G401 (cell line): ENCODE results near the gene GMNN. TPM values are rescaled to one million over a fixed set of nuclear protein-coding genes. Genes with fewer than 3 reads are reported as not detected.
"Not testable (repeated sequence)": the region's sequence is repeated elsewhere in the genome, so short reads cannot be mapped to it uniquely, and the experiment has no call there.

Experiments used
- DNase-seq: peaks from one replicate; pipeline ENCODE4 v3.0.0-alpha.2; 2015; ENCODE audit warnings: low spot score
- in situ Hi-C: cut with HindIII; loops from 2 replicates; pipeline ENCODE4 v1.10.0; 2016; ENCODE audit warnings: low sequenced_read_pairs, mixed read lengths
- total RNA-seq: library from RNA; depleted of rRNA; stranded (reverse); fragments of >200 nt; shearing (Covaris generic); gene quantifications from 2 replicates; pipeline ENCODE4 v1.2.3, GENCODE V29; 2014; rRNA removed

Gene GMNN
- total RNA-seq, result 61.0 and 102 TPM in 2 replicates

DNA sequence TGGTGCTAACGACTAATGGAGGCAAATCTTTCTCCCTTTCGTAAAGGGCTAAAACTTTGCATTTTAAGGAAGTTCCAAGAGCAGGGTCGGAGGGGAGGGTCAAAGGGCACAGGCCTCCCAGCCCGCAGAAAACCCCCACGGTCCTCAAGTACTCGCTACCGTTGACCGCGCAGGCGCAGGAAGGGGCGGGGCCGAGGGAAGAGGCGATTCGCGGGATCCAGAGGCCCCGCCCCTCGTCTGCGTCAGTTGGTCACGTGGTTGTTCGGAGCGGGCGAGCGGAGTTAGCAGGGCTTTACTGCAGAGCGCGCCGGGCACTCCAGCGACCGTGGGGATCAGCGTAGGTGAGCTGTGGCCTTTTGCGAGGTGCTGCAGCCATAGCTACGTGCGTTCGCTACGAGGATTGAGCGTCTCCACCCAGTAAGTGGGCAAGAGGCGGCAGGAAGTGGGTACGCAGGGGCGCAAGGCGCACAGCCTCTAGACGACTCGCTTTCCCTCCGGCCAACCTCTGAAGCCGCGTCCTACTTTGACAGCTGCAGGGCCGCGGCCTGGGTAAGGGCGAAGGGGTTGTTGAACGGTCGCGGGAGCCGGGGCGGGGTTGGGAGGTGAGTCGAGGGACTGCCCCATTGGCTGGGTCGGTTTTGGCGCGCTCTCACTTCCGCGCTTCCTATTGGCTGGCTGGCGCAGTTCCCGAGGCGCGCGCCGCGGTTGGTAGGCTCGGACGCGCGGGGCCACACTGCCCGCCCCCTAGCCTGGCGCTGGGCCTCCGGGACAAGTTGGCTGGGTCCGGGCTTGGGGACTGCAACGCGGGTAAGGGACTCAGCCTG, at the start of gene GMNN:
TSS of gene GMNN (plus strand) at position 242 of the 824 bp plus-strand sequence. CDS start 2,310 bp downstream, outside the sequence.
- peak; percentile 96 for DNase-seq
- in situ Hi-C loops, result no loop called here

- DNase-seq, in situ Hi-C loops: not testable (repeated sequence)
These were observed 44.1 kb upstream of the GMNN start for GRCh38 chr6:24730653-24731052.

DNA sequence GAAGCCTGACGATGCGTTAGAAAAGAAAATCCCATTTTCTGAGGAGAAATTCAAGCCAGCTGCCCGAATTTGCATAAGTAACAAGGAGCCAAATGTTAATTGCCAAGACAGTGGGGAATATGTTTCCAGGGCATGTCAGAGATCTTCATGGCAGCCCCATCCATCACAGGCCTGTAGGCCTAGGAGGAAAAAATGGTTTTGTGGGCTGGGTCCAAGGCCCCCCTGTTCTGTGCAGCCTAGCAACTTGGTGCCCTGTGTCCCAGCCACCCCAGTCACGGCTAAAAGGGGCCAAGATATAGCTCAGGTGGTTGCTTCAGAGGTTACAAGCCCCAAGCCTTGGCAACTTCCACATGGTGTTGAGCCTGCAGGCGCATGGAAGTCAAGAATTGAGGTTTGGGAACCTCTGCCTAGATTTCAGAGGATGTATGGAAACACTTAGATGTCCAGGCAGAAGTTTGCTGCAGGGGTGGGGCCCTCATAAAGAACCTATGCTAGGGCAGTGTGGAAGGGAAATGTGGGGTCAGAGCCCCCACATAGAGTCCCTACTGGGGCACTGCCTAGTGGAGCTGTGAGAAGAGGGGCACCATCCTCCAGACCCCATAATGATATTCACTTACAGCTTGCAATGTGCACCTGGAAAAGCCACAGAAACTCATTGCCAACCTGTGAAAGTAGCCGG, 43.1 kb upstream of the GMNN start:
- in situ Hi-C loops, DNase-seq: not testable (repeated sequence)

DNA sequence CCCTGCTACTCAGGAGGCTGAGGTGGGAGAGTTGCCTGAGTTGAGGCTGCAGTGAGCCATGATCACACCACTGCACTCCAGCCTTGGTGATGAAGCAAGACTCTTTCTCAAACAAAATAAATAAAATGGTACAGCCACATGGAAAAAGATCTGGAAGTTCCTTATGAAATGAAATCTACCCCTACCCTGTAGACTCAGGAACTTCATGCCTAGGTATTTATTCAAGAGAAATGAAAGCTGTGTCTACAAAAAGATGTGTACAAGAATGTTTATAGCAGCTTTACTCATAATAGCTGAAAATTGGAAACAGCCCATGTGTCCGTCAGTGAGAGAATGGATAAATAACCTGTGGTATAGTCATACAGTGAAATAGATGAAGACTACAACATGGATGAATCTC, 40.6 kb upstream of the GMNN start:
- in situ Hi-C loops, result no loop called here
- DNase-seq, result no peak

- in situ Hi-C loops, DNase-seq: not testable (repeated sequence)
These were observed 40.0 kb upstream of the GMNN start for GRCh38 chr6:24734710-24735109.

GRCh38 chr6:24738741-24739140, 36.0 kb upstream of the GMNN start:
- DNase-seq, result no peak
- in situ Hi-C loops, result no loop called here

DNA sequence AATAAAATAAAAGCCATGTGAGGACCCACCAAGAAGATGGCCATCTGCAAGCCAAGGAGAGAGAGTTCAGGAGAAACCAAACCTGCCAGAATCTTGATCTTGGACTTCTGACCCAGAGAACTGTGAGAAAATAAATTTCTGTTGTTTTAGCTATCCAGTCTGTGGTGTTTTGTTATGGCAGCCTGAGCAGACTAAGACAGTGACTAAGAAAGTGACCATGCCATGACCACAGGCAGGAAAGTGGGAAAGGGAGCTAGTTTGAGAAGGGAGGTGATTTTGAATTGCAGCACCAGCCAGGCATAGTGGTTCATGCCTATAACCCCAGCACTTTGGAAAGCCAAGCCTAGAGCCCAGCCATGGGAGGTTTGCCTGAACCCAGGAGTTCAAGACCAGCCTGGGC, 33.9 kb upstream of the GMNN start:
- DNase-seq, result no peak
- in situ Hi-C loops, result no loop called here

GRCh38 chr6:24742216-24742738, 32.5 kb upstream of the GMNN start:
- in situ Hi-C loops, result no loop called here
- DNase-seq, result no peak

GRCh38 chr6:24743265-24743943, 31.3 kb upstream of the GMNN start:
- in situ Hi-C loops, result no loop called here
- DNase-seq, result no peak

GRCh38 chr6:24743944-24744335, 30.8 kb upstream of the GMNN start:
- in situ Hi-C loops, result no loop called here
- no peak for DNase-seq

GRCh38 chr6:24744911-24745310, 29.8 kb upstream of the GMNN start:
- in situ Hi-C loops, result no loop called here
- DNase-seq, result no peak

DNA sequence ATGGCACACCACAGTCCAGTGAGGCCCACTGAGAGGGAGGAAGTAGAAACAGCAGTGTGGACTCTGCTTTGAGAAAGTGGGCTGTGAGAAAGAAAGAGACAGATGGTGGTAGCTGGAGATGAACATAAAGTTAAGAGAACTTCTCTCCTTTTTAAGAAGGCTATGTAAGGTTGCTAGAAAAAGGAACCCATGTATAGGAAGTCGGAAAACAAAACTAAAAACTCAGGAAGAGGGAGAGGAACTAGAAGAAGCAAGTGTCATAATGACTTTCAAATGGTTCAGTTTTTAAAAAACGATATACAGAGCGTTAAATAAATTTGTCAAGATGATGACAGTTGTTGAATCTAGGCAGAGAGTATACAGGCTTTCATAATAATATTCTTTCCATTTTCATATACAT, 25.4 kb upstream of the GMNN start:
- DNase-seq, result no peak
- in situ Hi-C loops, result no loop called here

DNA sequence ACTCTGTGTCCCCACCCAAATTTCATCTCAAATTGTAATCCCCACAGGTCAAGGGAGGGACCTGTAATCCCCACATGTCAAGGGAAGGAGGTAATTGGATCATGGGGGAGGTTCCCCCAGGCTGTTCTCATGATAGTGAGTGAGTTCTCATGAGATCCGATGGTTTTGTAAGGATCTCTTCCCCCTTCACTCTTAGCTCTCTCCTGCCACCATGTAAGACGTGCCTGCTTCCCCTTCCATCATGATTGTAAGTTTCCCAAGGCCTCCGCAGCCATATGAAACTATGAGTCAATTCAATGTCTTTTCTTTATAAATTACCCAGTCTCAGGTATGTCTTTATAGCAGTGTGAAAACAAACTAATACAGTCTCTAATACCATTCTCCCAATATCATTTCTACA, 23.9 kb upstream of the GMNN start:
- in situ Hi-C loops, DNase-seq: not testable (repeated sequence)

GRCh38 chr6:24752503-24752902, 22.2 kb upstream of the GMNN start:
- no peak for DNase-seq
- in situ Hi-C loops, result no loop called here

DNA sequence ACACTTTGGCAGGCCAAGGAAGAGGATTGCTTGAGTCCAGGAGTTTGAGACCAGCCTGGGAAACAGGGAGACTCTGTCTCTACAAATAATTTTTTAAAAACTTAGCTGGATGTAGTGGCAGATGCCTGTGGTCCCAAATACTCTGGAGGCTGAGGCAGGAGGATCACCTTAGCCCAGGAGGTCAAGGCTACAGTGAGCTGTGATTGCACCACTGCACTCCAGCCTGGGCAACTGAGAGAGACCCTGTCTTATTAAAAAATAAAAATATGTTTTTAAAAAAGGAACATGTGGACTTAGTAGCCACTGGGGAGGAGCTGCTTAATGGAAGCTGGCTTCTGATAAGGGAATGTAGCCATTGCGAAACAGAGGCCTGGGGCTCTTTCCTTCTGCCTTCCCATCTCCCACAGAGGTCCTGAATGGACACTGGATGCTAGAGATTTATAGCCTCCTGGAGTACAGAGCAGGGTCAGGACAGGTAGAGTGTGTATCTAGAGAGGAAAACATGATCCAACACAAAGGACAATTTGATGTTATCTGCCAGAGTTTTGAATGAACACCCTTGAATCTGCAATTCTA, 21.7 kb upstream of the GMNN start:
- no peak for DNase-seq
- in situ Hi-C loops, result no loop called here

DNA sequence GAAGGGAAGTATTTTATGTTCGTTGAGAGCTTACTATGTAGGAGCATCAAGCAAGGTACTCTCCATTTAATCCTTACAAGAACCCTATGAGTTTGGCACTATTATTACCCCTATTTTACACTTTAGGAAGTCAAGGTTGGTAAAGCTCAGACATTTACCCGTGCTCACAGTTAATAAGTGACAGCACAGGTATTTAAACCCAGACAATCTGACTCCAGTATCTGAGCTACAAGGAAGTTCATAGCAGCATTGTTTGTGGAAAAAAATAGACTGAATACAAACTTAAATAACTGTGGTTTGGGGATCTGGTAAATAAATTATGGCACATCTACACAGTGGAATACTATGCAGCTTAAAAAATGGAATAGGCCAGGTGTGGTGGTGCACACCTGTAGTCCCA, 21.2 kb upstream of the GMNN start:
- DNase-seq, result no peak
- in situ Hi-C loops, result no loop called here

- DNase-seq, in situ Hi-C loops: not testable (repeated sequence)
These were observed 20.4 kb upstream of the GMNN start for GRCh38 chr6:24754378-24754777.

- in situ Hi-C loops, result no loop called here
- no peak for DNase-seq
These were observed 19.5 kb upstream of the GMNN start for GRCh38 chr6:24755279-24755678.

GRCh38 chr6:24757611-24758010, 17.1 kb upstream of the GMNN start:
- DNase-seq, result no peak
- in situ Hi-C loops, result no loop called here
